ENCODE measurements around the gene MOGAT1. TPM values are rescaled to one million over a fixed set of nuclear protein-coding genes. Genes with fewer than 3 reads are reported as not detected.

Gene MOGAT1
- total and polyA plus RNA-seq, 4 donors, result 0.30 to 5.5 (median 5.1) TPM; not detected in 1

DNA sequence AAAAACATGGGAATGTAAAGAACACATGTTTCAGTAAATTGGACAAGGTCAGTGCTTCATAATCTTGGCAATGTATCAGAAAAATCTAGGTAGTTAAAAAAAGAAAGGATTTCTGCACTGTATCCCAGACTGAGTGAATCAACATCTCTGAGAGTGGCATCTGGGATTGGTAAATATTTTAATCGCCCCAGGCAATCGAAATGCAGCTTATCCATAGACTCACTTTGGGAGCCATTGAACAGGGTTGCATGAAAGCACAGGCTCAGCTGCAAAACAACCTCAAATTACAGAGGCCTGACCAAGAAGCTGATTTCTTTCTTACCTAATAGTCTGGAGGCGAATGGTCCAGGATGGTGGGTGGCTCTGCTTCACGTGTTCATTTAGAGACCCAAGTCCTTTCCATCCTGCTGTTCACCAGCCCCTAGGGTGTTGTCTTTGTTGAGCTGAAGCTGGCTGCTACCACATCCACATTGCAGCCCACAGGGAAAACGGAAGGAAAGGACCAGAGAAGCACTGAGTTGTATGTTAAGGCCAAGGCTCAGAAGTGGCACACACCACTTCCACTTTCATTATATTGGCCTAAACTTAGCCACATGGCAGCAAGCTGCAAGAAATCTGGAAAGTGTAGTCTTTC, 59.0 kb downstream of the MOGAT1 start:
- TF ChIP-seq FOXA1 (IDR thresholded peaks at IDR 0.05), result no peak
- TF ChIP-seq, protein P1, sequence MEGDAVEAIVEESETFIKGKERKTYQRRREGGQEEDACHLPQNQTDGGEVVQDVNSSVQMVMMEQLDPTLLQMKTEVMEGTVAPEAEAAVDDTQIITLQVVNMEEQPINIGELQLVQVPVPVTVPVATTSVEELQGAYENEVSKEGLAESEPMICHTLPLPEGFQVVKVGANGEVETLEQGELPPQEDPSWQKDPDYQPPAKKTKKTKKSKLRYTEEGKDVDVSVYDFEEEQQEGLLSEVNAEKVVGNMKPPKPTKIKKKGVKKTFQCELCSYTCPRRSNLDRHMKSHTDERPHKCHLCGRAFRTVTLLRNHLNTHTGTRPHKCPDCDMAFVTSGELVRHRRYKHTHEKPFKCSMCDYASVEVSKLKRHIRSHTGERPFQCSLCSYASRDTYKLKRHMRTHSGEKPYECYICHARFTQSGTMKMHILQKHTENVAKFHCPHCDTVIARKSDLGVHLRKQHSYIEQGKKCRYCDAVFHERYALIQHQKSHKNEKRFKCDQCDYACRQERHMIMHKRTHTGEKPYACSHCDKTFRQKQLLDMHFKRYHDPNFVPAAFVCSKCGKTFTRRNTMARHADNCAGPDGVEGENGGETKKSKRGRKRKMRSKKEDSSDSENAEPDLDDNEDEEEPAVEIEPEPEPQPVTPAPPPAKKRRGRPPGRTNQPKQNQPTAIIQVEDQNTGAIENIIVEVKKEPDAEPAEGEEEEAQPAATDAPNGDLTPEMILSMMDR (IDR thresholded peaks at IDR 0.05; ENCODE audit: low read depth, low read length, missing input control), result no peak
- TF ChIP-seq, protein P2, sequence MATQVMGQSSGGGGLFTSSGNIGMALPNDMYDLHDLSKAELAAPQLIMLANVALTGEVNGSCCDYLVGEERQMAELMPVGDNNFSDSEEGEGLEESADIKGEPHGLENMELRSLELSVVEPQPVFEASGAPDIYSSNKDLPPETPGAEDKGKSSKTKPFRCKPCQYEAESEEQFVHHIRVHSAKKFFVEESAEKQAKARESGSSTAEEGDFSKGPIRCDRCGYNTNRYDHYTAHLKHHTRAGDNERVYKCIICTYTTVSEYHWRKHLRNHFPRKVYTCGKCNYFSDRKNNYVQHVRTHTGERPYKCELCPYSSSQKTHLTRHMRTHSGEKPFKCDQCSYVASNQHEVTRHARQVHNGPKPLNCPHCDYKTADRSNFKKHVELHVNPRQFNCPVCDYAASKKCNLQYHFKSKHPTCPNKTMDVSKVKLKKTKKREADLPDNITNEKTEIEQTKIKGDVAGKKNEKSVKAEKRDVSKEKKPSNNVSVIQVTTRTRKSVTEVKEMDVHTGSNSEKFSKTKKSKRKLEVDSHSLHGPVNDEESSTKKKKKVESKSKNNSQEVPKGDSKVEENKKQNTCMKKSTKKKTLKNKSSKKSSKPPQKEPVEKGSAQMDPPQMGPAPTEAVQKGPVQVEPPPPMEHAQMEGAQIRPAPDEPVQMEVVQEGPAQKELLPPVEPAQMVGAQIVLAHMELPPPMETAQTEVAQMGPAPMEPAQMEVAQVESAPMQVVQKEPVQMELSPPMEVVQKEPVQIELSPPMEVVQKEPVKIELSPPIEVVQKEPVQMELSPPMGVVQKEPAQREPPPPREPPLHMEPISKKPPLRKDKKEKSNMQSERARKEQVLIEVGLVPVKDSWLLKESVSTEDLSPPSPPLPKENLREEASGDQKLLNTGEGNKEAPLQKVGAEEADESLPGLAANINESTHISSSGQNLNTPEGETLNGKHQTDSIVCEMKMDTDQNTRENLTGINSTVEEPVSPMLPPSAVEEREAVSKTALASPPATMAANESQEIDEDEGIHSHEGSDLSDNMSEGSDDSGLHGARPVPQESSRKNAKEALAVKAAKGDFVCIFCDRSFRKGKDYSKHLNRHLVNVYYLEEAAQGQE (IDR thresholded peaks at IDR 0.05), result no peak
- TF ChIP-seq SP1 (IDR thresholded peaks at IDR 0.05), result no peak
- TF ChIP-seq RXRA (IDR thresholded peaks at IDR 0.05), result no peak
- no peak for TF ChIP-seq EGR1 (IDR thresholded peaks at IDR 0.05; ENCODE audit: low read depth in 2 of 2)
- TF ChIP-seq GABPA (IDR thresholded peaks at IDR 0.05 in 1 of 2, conservative IDR thresholded peaks at IDR 0.05 in 1 of 2), result no peak
- TF ChIP-seq TAF1 (conservative IDR thresholded peaks at IDR 0.05), result no peak
- TF ChIP-seq, protein P3, sequence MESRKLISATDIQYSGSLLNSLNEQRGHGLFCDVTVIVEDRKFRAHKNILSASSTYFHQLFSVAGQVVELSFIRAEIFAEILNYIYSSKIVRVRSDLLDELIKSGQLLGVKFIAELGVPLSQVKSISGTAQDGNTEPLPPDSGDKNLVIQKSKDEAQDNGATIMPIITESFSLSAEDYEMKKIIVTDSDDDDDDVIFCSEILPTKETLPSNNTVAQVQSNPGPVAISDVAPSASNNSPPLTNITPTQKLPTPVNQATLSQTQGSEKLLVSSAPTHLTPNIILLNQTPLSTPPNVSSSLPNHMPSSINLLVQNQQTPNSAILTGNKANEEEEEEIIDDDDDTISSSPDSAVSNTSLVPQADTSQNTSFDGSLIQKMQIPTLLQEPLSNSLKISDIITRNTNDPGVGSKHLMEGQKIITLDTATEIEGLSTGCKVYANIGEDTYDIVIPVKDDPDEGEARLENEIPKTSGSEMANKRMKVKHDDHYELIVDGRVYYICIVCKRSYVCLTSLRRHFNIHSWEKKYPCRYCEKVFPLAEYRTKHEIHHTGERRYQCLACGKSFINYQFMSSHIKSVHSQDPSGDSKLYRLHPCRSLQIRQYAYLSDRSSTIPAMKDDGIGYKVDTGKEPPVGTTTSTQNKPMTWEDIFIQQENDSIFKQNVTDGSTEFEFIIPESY (IDR thresholded peaks at IDR 0.05), result no peak
- no peak overlapping the region for H3K27ac ChIP-seq (ENCODE audit: low read depth in 1 of 2, low read length in 2 of 2)
- no peaks in the 10 kb centered on the region for H3K4me1 ChIP-seq (ENCODE audit: control insufficient read depth in 4 of 4, insufficient read depth in 4 of 4, low read length in 3 of 4)
- no peak for DNase-seq (ENCODE audit: low spot score)
- H3K27me3 ChIP-seq (ENCODE audit: control insufficient read depth in 4 of 4, insufficient read depth in 4 of 4, low read length in 3 of 4), result no peaks in the 10 kb centered on the region
- H3K4me3 ChIP-seq (ENCODE audit: low read depth in 1 of 3, low read length in 3 of 3), result no peak overlapping the region
- no peak overlapping the region for H3K9ac ChIP-seq (ENCODE audit: low read depth in 1 of 2, low read length in 2 of 2)
- WGBS, result 87% methylated on average over 5 of the region's 5 CpGs
- no peaks in the 10 kb centered on the region for H3K9me3 ChIP-seq (ENCODE audit: control insufficient read depth in 4 of 4, low read length in 3 of 4)
- no peaks in the 10 kb centered on the region for H3K36me3 ChIP-seq (ENCODE audit: control insufficient read depth in 4 of 4, insufficient read depth in 3 of 4, low read depth in 1 of 4, low read length in 3 of 4)

DNA sequence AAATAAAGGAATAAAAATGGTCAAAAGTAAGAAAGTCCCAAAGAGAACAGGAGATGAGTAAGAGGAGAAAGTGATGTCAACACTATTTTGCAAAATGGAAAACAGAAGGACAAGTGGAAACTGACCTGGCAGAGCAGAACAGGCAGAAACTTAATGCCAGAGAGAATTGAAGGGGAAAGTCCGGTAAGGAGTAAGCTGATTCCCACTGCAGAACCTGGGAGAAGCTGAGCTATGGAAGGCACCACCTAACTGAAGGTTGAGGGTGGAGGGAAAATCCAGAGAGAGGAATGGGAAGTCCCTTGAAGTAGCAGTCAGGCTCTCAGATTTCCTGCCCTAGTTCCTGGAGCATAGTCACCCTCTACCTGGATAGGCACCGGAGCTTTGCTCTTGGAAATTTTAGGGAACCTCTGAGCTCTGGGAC, 59.8 kb downstream of the MOGAT1 start:
- Histone ChIP-seq H3K4me3 (ENCODE audit: low read depth in 1 of 3, low read length in 3 of 3) (no peak overlapping the region), H3K27ac (ENCODE audit: low read depth in 1 of 2, low read length in 2 of 2) (no peak overlapping the region), H3K9me3 (ENCODE audit: control insufficient read depth in 4 of 4, low read length in 3 of 4) (no peaks in the 10 kb centered on the region), H3K36me3 (ENCODE audit: control insufficient read depth in 4 of 4, insufficient read depth in 3 of 4, low read depth in 1 of 4, low read length in 3 of 4) (no peaks in the 10 kb centered on the region), H3K4me1 (ENCODE audit: control insufficient read depth in 4 of 4, insufficient read depth in 4 of 4, low read length in 3 of 4) (no peaks in the 10 kb centered on the region), H3K27me3 (ENCODE audit: control insufficient read depth in 4 of 4, insufficient read depth in 4 of 4, low read length in 3 of 4) (no peaks in the 10 kb centered on the region), H3K9ac (ENCODE audit: low read depth in 1 of 2, low read length in 2 of 2) (no peak overlapping the region)
- DNase-seq (ENCODE audit: low spot score), result no peak
- 93% methylated on average over 2 of the region's 2 CpGs for WGBS
- TF ChIP-seq SP1 (IDR thresholded peaks at IDR 0.05), result no peak
- TF ChIP-seq HNF4A (conservative IDR thresholded peaks at IDR 0.05), result no peak
- TF ChIP-seq RAD21 (IDR thresholded peaks at IDR 0.05), result no peak
- TF ChIP-seq RXRA (IDR thresholded peaks at IDR 0.05), result no peak
- TF ChIP-seq HNF4G (IDR thresholded peaks at IDR 0.05), result no peak
- TF ChIP-seq GABPA (IDR thresholded peaks at IDR 0.05 in 1 of 2, conservative IDR thresholded peaks at IDR 0.05 in 1 of 2), result no peak
- TF ChIP-seq EGR1 (IDR thresholded peaks at IDR 0.05; ENCODE audit: low read depth in 2 of 2), result no peak

All from liver (tissue), 9 donors.